ENCODE results near the gene ICA1. TPM values are rescaled to one million over a fixed set of nuclear protein-coding genes. Genes with fewer than 3 reads are reported as not detected.

Gene ICA1
- total RNA-seq, 1 donor, result 0.45 TPM

DNA sequence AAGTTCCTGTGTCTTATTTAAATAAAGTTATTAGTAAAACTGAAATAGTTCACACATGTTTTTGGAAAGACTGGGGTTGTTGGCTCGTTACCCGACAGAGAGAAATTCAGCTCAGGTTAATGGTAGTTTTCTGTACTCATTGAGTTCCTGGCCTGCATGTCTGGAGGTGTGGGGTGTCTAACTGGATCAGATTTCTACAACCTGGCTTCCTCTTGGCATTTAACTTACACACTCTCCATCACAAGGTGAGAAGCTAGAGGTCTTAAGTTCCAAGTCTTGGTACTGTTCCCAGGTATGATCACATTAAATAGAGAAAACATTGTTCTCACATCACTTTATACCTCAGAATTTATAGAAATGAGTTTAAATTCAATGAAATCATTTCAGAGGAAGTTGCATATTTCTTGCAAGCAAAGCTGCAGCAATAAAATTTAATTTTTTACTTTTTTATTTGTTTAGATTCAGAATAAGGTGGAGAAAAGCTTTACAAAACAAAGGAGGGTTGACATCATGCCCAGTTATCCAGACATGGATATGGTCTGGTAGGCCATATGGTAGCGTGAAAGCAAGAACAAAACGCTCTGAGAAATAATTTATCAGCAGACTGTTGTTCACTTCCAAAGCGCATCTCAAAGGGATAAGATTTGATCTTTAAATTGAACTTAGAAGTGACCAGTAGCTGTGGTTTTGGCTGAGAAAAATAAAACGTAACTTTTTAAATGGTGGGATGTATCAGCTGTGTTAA is 172.8 kb downstream of the ICA1 start:
- H3K4me3 ChIP-seq (ENCODE audit: low read depth, low read length), result no peak overlapping the region
- TF ChIP-seq, protein P1, sequence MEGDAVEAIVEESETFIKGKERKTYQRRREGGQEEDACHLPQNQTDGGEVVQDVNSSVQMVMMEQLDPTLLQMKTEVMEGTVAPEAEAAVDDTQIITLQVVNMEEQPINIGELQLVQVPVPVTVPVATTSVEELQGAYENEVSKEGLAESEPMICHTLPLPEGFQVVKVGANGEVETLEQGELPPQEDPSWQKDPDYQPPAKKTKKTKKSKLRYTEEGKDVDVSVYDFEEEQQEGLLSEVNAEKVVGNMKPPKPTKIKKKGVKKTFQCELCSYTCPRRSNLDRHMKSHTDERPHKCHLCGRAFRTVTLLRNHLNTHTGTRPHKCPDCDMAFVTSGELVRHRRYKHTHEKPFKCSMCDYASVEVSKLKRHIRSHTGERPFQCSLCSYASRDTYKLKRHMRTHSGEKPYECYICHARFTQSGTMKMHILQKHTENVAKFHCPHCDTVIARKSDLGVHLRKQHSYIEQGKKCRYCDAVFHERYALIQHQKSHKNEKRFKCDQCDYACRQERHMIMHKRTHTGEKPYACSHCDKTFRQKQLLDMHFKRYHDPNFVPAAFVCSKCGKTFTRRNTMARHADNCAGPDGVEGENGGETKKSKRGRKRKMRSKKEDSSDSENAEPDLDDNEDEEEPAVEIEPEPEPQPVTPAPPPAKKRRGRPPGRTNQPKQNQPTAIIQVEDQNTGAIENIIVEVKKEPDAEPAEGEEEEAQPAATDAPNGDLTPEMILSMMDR (IDR thresholded peaks at IDR 0.05; ENCODE audit: insufficient read depth, low read length), result no peak
- no peak for DNase-seq (ENCODE audit: low read depth)

DNA sequence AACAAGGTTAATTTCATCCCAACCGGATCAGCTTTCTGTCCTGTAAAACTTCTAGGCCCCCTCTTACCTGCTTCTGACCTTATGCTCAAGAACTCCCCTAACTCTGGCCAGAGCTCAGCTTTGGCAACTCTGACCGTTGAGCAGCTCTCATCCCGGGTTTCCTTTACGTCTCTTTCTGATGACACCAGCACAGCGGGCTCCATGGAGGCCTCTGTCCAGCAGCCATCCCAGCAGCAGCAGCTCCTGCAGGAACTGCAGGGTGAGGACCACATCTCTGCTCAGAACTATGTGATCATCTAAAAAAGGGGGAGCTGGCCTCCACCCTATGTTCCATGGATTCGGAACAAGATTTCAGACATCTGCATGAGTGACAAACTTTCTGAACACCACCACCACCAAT is 175.7 kb downstream of the ICA1 start:
- DNase-seq (ENCODE audit: low read depth), result no peak
- no peak overlapping the region for H3K4me3 ChIP-seq (ENCODE audit: low read depth, low read length)
- TF ChIP-seq, protein P1 (IDR thresholded peaks at IDR 0.05; ENCODE audit: insufficient read depth, low read length), result no peak

DNA sequence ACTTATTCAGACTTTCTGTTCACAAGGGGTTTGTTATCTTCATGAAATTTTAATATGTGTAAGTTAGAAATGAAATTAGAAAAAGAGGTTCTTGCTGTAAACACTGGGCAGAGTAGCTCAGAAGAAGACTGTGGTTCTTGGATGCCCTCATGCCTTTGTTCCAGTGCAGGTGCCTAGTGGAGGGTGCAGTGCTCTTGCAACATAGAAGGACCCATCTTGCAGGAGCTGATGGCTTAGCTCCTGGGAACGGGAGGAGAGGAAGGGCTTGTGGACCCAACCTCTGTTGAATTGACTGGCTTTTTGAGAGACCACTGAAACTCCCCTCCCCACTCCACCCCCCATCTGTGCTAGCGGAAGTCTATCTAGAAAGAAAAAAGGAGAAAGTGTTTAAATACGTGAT is 176.5 kb downstream of the ICA1 start:
- H3K4me3 ChIP-seq (ENCODE audit: low read depth, low read length), result no peak overlapping the region
- DNase-seq (ENCODE audit: low read depth), result no peak
- TF ChIP-seq, protein P1 (IDR thresholded peaks at IDR 0.05; ENCODE audit: insufficient read depth, low read length), result no peak

- TF ChIP-seq, protein P1 (IDR thresholded peaks at IDR 0.05; ENCODE audit: insufficient read depth, low read length), result no peak
- no peak for DNase-seq (ENCODE audit: low read depth)
- no peak overlapping the region for H3K4me3 ChIP-seq (ENCODE audit: low read depth, low read length)
These were observed 177.1 kb downstream of the ICA1 start for GRCh38 chr7:8084836-8085235.

GRCh38 chr7:8082762-8083161 is 179.2 kb downstream of the ICA1 start:
- TF ChIP-seq, protein P1 (IDR thresholded peaks at IDR 0.05; ENCODE audit: insufficient read depth, low read length), result no peak
- DNase-seq (ENCODE audit: low read depth), result no peak
- H3K4me3 ChIP-seq (ENCODE audit: low read depth, low read length), result no peak overlapping the region

DNA sequence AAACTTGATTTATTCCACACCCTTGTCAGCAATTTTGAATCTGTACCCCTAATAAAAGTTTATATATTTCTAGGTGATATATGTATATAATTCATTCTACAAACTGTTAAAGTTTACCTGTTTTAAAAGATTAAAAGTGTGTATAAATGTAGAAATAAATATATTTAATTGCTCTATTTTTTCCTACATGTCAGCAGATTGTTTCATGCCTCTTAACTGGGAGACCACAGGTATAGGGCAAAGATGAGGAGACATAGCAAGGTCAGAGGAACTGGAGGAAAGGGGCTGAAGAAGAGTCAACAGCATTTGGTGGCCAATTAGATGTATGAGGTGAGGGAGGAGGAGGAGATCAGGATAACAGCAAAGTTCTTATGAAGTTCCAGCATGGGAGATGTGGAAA is 183.5 kb downstream of the ICA1 start:
- no peak overlapping the region for H3K4me3 ChIP-seq (ENCODE audit: low read depth, low read length)
- no peak for DNase-seq (ENCODE audit: low read depth)
- TF ChIP-seq, protein P1 (IDR thresholded peaks at IDR 0.05; ENCODE audit: insufficient read depth, low read length), result no peak

Measured in fibroblast of the aortic adventitia (primary cell).